Nephron progenitor cell (in vitro differentiated cells): ENCODE results near the gene NPL.
A peak's percentile ranks its signal among the peaks of the same experiment; 100 is the strongest.

Experiments
- DNase-seq: peaks from one replicate; pipeline ENCODE4 v3.0.0; 2021
- H3K27ac Mint-ChIP-seq: 2 replicates; pipeline ENCODE4 v1.8.0; 2021; ENCODE audit warnings: mild to moderate bottlenecking, moderate library complexity, mixed read lengths
- H3K27me3 Mint-ChIP-seq: 2 replicates; pipeline ENCODE4 v1.8.0; 2021; ENCODE audit warnings: mild to moderate bottlenecking, low read depth, mixed read lengths; ENCODE audit not compliant: poor library complexity
- H3K36me3 Mint-ChIP-seq: 2 replicates; pipeline ENCODE4 v1.8.0; 2021; ENCODE audit warnings: low read depth, mixed read lengths
- H3K4me1 Mint-ChIP-seq: 2 replicates; pipeline ENCODE4 v1.8.0; 2021; ENCODE audit warnings: mixed read lengths
- H3K4me3 Mint-ChIP-seq: 2 replicates; pipeline ENCODE4 v1.8.0; 2021; ENCODE audit warnings: mild to moderate bottlenecking, moderate library complexity, mixed read lengths
- H3K9me3 Mint-ChIP-seq: 2 replicates; pipeline ENCODE4 v1.8.0; 2021; ENCODE audit warnings: mild to moderate bottlenecking, moderate library complexity, mixed read lengths
- CTCF ChIP-seq: fragments of 200-600 bp; sonication (generic); IDR thresholded peaks from 2 replicates; pipeline ENCODE4 v1.5.0; 2021; ENCODE audit warnings: antibody characterized with exemption

The NPL gene

GRCh38 chr1:182842265-182842664, 52.7 kb downstream of the NPL start:
- Mint-ChIP-seq H3K4me3 (peak overlapping the region; percentile 98), H3K27me3 (peaks cover 2% of the 10 kb centered on the region), H3K27ac (no peak overlapping the region), H3K9me3 (peaks cover 10% of the 10 kb centered on the region), H3K36me3 (peaks cover 83% of the 10 kb centered on the region), H3K4me1 (peaks cover 55% of the 10 kb centered on the region)
- DNase-seq, result no peak
- TF ChIP-seq CTCF, result no peak

- no peaks in the 10 kb centered on the region for H3K9me3 Mint-ChIP-seq
- peaks cover 96% of the 10 kb centered on the region for H3K36me3 Mint-ChIP-seq
- DNase-seq, result no peak
- no peak for TF ChIP-seq CTCF
- H3K4me1 Mint-ChIP-seq, result peaks cover 49% of the 10 kb centered on the region
- peaks cover 2% of the 10 kb centered on the region for H3K27me3 Mint-ChIP-seq
- no peak overlapping the region for H3K4me3 Mint-ChIP-seq
- no peak overlapping the region for H3K27ac Mint-ChIP-seq
These were observed 55.8 kb downstream of the NPL start for GRCh38 chr1:182845379-182845778.

- H3K9me3 Mint-ChIP-seq, result no peaks in the 10 kb centered on the region
- no peak overlapping the region for H3K4me3 Mint-ChIP-seq
- H3K4me1 Mint-ChIP-seq, result peaks cover 44% of the 10 kb centered on the region
- no peak overlapping the region for H3K27ac Mint-ChIP-seq
- H3K27me3 Mint-ChIP-seq, result no peaks in the 10 kb centered on the region
- DNase-seq, result no peak
- peaks cover 96% of the 10 kb centered on the region for H3K36me3 Mint-ChIP-seq
- TF ChIP-seq CTCF, result no peak
These were observed 56.3 kb downstream of the NPL start for GRCh38 chr1:182845894-182846293.

GRCh38 chr1:182847105-182847504, 57.5 kb downstream of the NPL start:
- TF ChIP-seq CTCF, result no peak
- H3K36me3 Mint-ChIP-seq, result peaks cover 89% of the 10 kb centered on the region
- H3K9me3 Mint-ChIP-seq, result no peaks in the 10 kb centered on the region
- H3K4me3 Mint-ChIP-seq, result no peak overlapping the region
- DNase-seq, result no peak
- no peak overlapping the region for H3K27ac Mint-ChIP-seq
- H3K27me3 Mint-ChIP-seq, result no peaks in the 10 kb centered on the region
- peaks cover 32% of the 10 kb centered on the region for H3K4me1 Mint-ChIP-seq

- peaks cover 15% of the 10 kb centered on the region for H3K4me1 Mint-ChIP-seq
- TF ChIP-seq CTCF, result no peak
- H3K27ac Mint-ChIP-seq, result no peak overlapping the region
- peaks cover 84% of the 10 kb centered on the region for H3K36me3 Mint-ChIP-seq
- DNase-seq, result no peak
- H3K27me3 Mint-ChIP-seq, result no peaks in the 10 kb centered on the region
- no peaks in the 10 kb centered on the region for H3K9me3 Mint-ChIP-seq
- H3K4me3 Mint-ChIP-seq, result no peak overlapping the region
These were observed 59.2 kb downstream of the NPL start for GRCh38 chr1:182848736-182849135.

GRCh38 chr1:182850319-182850718, 60.7 kb downstream of the NPL start:
- DNase-seq, result no peak
- H3K36me3 Mint-ChIP-seq, result peaks cover 84% of the 10 kb centered on the region
- no peaks in the 10 kb centered on the region for H3K27me3 Mint-ChIP-seq
- no peaks in the 10 kb centered on the region for H3K9me3 Mint-ChIP-seq
- H3K4me3 Mint-ChIP-seq, result no peak overlapping the region
- peaks cover 8% of the 10 kb centered on the region for H3K4me1 Mint-ChIP-seq
- TF ChIP-seq CTCF, result no peak
- H3K27ac Mint-ChIP-seq, result no peak overlapping the region
